ENCODE data around the gene ARHGAP6.

DNA sequence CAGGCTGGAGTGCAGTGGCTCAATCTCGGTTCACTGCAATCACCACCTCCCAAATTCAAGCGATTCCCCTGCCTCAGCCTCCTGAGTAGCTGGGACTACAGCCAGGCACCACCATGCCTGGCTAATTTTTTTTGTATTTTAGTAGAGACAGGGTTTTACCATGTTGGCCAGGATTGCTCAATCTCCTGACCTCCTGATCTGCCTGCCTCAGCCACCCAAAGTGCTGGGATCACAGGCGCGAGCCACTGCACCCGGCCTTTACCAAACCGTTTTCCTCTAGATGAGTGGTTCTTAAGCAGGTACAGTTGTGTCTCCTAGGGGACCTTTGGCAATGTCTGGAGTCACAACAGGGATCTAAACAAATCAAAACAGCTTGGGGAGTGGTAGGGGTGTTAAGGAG lies 360.9 kb downstream of the ARHGAP6 start:
- TF ChIP-seq, protein P1, sequence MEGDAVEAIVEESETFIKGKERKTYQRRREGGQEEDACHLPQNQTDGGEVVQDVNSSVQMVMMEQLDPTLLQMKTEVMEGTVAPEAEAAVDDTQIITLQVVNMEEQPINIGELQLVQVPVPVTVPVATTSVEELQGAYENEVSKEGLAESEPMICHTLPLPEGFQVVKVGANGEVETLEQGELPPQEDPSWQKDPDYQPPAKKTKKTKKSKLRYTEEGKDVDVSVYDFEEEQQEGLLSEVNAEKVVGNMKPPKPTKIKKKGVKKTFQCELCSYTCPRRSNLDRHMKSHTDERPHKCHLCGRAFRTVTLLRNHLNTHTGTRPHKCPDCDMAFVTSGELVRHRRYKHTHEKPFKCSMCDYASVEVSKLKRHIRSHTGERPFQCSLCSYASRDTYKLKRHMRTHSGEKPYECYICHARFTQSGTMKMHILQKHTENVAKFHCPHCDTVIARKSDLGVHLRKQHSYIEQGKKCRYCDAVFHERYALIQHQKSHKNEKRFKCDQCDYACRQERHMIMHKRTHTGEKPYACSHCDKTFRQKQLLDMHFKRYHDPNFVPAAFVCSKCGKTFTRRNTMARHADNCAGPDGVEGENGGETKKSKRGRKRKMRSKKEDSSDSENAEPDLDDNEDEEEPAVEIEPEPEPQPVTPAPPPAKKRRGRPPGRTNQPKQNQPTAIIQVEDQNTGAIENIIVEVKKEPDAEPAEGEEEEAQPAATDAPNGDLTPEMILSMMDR (IDR thresholded peaks at IDR 0.05), result no peak
- TF ChIP-seq POLR2A (IDR thresholded peaks at IDR 0.05), result no peak
